ENCODE data around the gene CRYBB2.
"Not testable (repeated sequence)": the region's sequence is repeated elsewhere in the genome, so short reads cannot be mapped to it uniquely, and the experiment has no call there.

CRYBB2 gene

GRCh38 chr22:25236417-25236816 lies 17.0 kb downstream of the CRYBB2 start:
- no peak for DNase-seq

- no peak for DNase-seq
Observed at GRCh38 chr22:25237503-25237902, 18.1 kb downstream of the CRYBB2 start.

DNA sequence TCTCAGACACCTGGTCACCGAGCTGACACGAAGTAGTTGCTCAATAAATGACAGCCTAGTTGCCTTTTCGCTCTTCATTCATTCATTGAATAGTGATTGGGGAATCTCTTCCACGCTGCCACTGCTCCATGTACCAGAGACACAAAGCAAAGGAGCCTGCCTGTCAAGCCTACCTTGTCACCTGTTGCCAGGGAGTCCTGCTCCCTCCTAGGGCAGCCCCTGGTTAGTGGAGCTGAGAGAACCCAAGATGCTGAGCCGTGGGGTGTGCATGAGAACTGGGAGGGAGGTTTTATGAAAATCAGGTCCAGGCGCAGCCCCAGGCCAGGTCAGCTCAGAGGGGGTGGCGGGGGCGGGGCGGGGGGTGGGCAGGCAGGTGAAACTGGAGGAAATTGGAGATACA lies 18.6 kb downstream of the CRYBB2 start:
- not testable (repeated sequence) for DNase-seq

- not testable (repeated sequence) for DNase-seq
Observed at GRCh38 chr22:25255169-25255568, 35.7 kb downstream of the CRYBB2 start.

GRCh38 chr22:25267567-25267966 lies 48.1 kb downstream of the CRYBB2 start:
- DNase-seq = not testable (repeated sequence)

GRCh38 chr22:25268902-25269301 lies 49.5 kb downstream of the CRYBB2 start:
- DNase-seq = not testable (repeated sequence)

- not testable (repeated sequence) for DNase-seq
Observed at GRCh38 chr22:25270061-25270460, 50.6 kb downstream of the CRYBB2 start.

DNA sequence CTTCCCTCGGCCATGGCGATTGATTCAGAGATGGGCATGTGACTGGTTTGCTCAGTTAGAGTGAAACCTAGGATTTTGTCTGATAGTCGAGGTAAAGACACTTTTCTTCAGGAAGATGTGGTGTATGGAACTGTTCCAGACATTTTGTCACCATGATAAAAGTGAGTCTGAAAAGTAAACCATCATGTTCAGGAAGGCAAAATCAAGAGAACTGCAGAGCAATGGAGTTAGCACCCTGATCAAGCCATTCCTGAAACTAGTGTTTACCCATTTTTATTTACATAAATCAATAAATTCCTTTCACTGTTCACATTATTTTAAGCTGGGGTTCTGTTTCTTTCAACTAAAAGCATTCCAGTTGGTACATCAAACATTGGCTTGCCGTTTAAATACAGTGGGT lies 53.8 kb downstream of the CRYBB2 start:
- not testable (repeated sequence) for DNase-seq

DNA sequence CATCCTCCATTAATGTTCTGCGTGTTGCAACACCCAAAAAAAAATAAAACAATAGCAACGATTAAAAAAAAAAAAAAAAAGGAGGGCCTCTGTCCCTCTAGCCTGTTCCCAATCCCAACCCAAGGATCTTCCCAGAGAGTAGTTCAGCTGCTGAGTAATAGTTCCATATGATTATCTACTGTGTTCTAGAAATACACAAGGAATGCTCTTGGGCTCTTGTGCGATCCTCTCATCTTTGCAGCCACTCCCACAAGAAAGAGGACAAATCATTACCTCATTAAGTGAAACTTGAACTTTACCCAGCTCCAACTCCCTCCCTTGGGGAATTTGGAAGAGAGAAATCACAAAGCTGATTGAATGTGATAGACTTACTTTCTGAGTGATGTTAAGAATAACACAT lies 54.5 kb downstream of the CRYBB2 start:
- DNase-seq = not testable (repeated sequence)

DNA sequence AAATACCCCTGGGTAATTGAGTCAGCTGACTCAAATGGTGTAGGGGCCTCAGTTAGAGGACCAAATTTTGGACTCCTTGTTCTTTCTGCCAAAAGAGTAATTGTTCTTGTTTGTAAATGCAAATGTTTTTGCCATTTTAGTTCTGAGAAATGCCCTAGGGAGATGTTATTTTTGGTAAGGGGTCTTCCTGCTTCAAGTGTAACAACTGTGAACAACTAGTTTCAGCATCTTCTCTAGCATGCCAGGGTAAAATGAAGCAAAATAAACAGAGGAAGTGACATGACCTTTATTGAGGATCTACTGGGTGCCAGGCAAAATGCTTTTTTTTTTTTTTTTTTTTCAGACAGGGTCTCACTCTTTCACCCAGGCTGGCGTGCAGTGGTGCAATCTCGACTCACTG lies 60.7 kb downstream of the CRYBB2 start:
- not testable (repeated sequence) for DNase-seq

Data from activated effector memory CD4-positive, alpha-beta T cell treated with anti-CD3 and anti-CD28 coated beads, Interleukin-2, amount 50 U/mL, for 16 hours (primary cell).